Hematopoietic multipotent progenitor cell (in vitro differentiated cells): ENCODE data around the gene QDPR. TPM values are rescaled to one million over a fixed set of nuclear protein-coding genes. Genes with fewer than 3 reads are reported as not detected.
"Not testable (repeated sequence)": the region's sequence is repeated elsewhere in the genome, so short reads cannot be mapped to it uniquely, and the experiment has no call there.

Experiments
- DNase-seq, 3 donors: peaks; one replicate each; pipeline ENCODE4 v3.0.0-alpha.2; 2011 to 2015; ENCODE audit warnings: low read depth in 2 of 3, low spot score in 2 of 3
- total RNA-seq: library from RNA; depleted of rRNA; stranded (reverse); fragments of >200 nt; gene quantifications from one replicate; pipeline ENCODE4 v1.2.3, GENCODE V29; 2012

The QDPR gene
- total RNA-seq, 1 donor, result 18.6 TPM

DNA sequence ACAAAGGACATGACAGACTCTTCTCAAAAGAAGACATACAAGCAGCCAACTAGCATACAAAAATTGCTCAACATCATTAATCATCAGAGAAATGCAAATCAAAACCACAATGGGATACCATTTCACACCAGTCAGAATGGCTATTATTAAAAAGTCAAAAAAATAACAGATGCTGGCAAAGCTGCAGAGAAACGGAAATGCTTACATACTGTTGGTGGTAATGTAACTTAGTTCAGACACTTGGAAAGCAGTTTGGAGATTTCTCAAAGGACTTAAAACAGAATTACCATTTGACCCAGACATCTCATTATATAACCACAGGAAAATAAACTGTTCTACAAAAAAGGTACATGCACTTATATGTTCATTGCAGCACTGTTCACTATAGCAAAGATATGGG, 69.4 kb downstream of the QDPR start:
- DNase-seq, result not testable (repeated sequence)

DNA sequence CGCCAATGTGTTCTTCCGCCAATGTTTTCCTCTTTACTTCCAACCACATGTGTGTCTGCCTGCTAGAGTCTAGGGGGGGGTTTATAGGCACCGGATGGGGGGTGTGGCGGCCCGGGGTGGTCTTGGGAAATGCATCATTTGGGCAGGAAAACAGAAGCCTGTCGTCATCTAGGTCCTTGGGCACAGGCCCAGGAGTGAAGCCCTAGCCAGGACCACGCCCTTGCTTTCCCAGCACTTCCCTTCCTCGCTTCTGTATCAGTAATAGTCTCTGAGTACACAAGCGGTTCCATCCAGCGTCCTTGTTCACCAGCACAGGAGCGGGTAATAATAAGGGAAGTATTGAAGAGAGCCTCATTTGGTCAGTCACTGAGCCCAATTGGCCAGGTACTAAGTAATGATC, 74.5 kb downstream of the QDPR start:
- no peak for DNase-seq

DNA sequence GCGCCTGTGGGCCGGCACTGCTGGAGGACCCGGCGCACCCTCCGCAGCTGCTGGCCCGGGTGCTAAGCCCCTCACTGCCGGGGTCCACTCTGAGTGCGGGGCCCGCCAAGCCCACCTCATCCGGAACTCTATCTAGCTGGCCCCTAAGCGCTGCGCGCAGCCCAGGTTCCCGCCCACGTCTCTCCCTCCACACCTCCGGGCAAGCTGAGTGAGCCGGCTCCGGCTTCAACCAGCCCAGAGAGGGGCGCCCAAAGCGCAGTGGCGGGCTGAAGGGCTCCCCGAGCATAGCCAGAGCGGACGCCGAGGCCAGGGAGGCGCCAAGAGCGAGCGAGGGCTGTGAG, 75.2 kb downstream of the QDPR start:
- no peak for DNase-seq

Other genes starting within 250 kb of the QDPR start
- not detected for gene CLRN2, start 3.1 kb upstream of the QDPR start, total RNA-seq
- 53.9 TPM for gene LAP3, start 65.1 kb upstream of the QDPR start, total RNA-seq
- gene MED28, start 102.6 kb upstream of the QDPR start, total RNA-seq, result 17.0 TPM